HG02852 (cell line): Measurements from ENCODE around the gene VPS54.
"Not testable (repeated sequence)": the region's sequence is repeated elsewhere in the genome, so short reads cannot be mapped to it uniquely, and the experiment has no call there.

Experiments used
- ATAC-seq: cut with Tn5 transposase; IDR thresholded peaks from one replicate; pipeline ENCODE4 v1.9.1; 2021; ENCODE audit warnings: mild to moderate bottlenecking, moderate library complexity; ENCODE audit not compliant: unreplicated experiment

Gene VPS54

DNA sequence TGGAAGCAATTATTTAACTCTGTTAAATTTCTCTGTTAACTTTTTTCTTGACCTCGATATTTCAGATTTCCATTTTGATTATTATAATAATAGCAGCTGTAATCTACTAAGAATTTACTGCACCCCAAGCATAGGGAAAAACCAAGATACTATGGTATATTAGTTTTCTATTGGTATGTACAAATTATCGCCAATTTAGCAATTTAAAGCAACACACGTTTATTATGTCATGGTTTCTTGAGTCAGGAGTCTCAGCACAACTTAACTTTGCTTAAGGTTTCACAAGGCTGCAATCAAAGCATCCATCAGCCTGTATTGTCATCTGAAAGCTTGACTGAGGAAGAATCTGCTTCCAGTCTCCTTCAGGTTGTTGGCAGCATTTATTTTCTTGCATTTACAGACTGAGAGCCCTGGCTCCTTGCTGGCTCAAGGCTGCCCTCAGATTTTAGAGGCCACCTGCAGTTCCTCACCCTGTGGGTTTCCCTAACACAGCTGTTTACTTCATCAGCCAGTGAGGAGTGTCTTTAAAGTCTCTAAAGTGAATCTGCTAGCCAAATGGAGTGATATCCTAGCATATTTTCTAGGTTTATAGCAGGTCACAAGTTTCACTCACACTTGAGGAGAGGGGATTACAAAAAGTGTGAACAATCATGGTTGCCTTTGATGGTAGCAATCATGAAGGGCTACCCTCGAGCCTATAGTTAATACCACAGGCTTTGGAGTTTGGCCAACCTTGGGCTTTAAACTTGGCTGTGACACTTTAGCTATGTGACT is 4.4 kb upstream of the VPS54 start:
- no peak for ATAC-seq

- ATAC-seq: no peak
Observed at GRCh38 chr2:64021578-64021977, 2.4 kb upstream of the VPS54 start.

GRCh38 chr2:64019975-64020528 is 824 bp upstream of the VPS54 start:
- ATAC-seq: no peak

DNA sequence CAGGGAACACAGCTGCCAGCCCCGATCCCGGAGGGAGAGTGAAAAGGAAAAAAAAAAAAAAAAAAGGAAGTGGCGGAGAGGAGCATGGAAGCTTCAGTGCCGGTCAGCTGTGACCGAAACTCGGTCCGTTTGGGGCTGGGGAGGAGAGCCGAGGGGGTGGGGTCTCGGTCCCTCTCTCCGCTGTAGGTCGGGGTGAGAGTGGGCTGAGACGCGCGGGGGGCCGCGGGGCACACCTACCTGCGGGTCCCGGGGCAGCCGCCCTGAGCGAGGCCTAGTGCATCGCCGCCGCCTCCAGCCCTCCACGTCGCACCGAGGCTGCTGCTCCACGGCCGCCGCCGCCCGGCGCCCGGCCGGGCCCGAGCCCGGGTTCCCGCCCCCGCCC is 536 bp downstream of the VPS54 start:
- peak; percentile 63 for ATAC-seq

GRCh38 chr2:64017811-64018700 is 1.2 kb downstream of the VPS54 start:
- no peak for ATAC-seq

DNA sequence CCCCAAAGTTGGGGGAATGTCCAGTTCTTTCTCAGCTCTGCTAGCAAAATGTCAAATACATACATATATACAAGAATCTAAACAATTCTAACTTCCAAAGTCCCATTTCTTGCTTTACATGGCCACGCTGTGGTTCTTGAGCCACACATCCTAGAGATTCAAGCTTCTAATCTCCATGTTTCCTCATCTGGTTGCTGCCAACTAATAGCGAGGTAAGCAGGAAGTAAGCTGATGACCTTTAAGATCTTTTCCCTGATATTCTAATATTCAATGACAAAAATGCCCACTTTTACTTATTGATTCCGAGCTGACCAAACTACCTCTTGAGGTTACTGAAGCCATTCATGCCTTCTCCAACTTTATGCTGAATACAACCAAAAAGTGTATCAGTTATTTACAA is 3.3 kb downstream of the VPS54 start:
- ATAC-seq: no peak

DNA sequence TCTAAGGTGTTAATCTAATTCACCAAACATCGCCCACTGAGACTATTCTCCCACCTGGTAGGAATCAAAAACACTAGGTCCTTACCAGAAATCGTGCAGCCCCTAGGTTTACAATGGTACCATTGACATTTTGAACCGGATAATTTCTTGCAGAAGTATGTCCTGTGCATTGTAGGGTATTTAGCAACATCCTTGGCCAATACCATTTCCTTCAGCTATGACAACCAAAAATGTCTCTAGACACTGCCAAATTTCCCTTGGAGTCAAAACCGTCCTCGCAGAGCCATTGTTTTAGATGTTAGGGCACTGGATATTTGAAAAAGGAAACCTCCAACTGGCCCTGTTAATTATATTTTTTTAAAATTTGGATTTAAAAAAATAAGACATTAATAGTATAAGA is 3.8 kb downstream of the VPS54 start:
- no peak for ATAC-seq

DNA sequence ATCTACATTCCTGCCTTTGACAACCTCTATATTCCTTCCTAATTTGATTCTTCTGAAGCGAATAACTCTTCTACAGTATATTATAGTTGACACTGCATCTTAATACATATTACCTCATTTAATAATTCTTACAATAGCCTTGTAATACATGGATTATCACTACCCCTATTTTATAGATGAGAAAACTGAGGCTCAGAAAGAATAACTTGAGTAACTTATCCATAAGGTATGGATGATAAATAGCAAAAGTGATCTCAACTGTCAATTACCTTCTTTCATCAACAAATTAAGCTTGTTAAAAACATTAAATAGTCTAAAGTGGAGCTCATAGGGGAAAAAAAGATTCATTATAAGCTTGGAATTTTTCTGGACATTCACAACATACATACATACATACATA is 4.6 kb downstream of the VPS54 start:
- no peak for ATAC-seq

- ATAC-seq: no peak
Observed at GRCh38 chr2:64013053-64013452, 6.2 kb downstream of the VPS54 start.

- ATAC-seq: no peak
Observed at GRCh38 chr2:64012115-64012514, 7.1 kb downstream of the VPS54 start.

GRCh38 chr2:64008434-64009009 is 10.7 kb downstream of the VPS54 start:
- ATAC-seq: no peak

DNA sequence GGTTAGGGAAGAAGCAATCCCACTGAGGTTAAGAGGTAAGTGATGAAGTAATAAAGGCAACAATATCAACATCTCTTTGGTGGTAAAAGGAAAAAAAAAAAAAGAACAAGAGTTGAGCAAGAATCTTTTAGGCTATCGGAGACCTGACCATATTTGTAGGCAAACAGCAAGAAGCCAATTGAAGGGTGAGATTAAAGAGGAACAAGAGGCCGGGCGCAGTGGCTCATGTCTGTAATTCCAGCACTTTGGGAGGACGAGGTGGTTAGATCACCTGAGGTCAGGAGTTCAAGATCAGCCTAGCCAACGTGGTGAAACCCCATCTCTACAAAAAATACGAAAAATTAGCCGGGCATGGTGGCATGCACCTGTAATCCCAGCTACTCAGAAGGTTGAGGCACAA is 11.3 kb downstream of the VPS54 start:
- no peak for ATAC-seq

GRCh38 chr2:64005707-64006356 is 13.4 kb downstream of the VPS54 start:
- ATAC-seq: no peak

GRCh38 chr2:64003239-64003638 is 16.0 kb downstream of the VPS54 start:
- ATAC-seq: no peak

DNA sequence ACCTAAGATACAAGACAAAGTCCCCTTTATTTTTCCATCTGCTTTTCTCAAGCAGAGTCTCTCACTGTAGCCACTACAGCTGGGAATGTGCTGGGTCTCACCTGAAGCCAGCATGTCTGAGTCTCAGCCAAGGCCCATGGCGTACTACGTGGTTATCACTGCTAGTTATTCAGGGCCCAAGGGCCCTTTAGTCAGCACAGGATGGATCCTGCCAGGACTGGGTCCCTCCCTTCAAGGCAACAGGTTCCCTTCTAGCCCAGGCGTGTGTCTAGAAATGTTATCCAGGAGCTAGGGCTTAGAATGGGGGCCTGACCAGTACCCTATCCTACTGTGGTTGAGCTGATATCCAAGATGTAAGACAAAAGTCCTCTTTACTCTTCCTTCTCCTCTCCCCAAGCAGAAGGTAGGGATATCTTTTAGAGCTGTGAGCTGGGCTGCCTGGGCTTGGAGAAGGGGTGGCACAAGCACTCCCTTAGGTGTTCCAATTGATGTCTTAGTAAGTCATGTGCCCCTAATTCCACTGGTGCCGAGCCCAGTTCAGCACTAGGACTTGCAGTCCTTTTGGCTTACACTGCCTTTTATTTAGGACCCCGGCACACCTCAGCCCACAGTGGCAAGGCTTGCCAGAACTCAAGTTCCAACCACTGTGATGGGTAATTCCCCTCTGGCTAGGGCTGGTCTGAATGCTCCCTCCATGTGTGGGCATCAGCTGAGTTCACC is 17.7 kb downstream of the VPS54 start:
- no peak for ATAC-seq

GRCh38 chr2:64000630-64001381 is 18.4 kb downstream of the VPS54 start:
- ATAC-seq: no peak

GRCh38 chr2:63999049-63999448 is 20.2 kb downstream of the VPS54 start:
- ATAC-seq: no peak

DNA sequence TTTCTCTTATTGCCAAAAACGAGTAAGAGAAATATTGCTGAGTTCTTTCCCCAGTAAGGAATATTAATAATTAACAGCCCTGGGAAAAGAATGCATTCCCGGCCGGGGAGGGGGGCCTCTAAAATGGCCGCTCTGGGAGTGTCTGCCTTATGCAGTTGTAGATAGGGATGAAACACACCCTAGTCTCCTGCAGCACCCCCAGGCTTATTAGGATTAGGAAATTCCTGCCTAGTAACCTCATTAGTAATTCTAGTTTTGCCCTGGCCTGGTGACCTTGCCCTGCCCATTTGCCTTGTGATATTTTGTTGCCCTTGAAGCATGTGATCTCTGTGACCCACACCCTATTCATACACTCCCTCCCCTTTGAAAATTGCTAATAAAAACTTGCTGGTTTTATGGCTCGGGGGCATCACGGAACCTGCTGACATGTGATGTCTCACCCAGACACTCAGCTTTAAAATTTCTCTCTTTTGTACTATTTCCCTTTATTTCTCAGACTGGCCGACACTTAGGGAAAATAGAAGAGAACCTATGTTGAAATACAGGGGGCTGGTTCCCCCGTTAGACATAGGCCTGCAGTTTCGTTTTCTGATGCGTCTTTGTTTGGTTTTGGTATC is 22.5 kb downstream of the VPS54 start:
- ATAC-seq: not testable (repeated sequence)
